Spleen (tissue), 11 donors: ENCODE results near the gene UTP25. TPM values are rescaled to one million over a fixed set of nuclear protein-coding genes. Genes with fewer than 3 reads are reported as not detected.
"Not testable (repeated sequence)": the region's sequence is repeated elsewhere in the genome, so short reads cannot be mapped to it uniquely, and the experiment has no call there.

Experiments
- DNase-seq: peaks from one replicate; pipeline ENCODE4 v3.0.0-alpha.2; 2020
- H3K27ac ChIP-seq, 8 donors: fragments of 200-600 bp; sonication (generic) in 7 of 8; 1 replicate in 4 of 8; 2 replicates in 4 of 8; pipeline versions ENCODE4 v1.5.0 to v1.8.0; 2016 to 2021; ENCODE audit warnings: inconsistent platforms in 4 of 8, mild to moderate bottlenecking in 4 of 8, moderate library complexity in 1 of 8
- H3K27me3 ChIP-seq, 7 donors: fragments of 200-600 bp; sonication (generic) in 6 of 7; replicated peaks in 1 of 7; 1 replicate in 4 of 7; 2 replicates in 3 of 7; pipeline versions ENCODE4 v1.5.0 to v1.8.0; 2016 to 2021; ENCODE audit warnings: inconsistent platforms in 3 of 7, mild to moderate bottlenecking in 1 of 7
- H3K36me3 ChIP-seq, 6 donors: fragments of 200-600 bp; sonication (generic) in 5 of 6; 1 replicate in 4 of 6; 2 replicates in 2 of 6; pipeline versions ENCODE4 v1.5.0 to v1.8.0; 2016 to 2021; ENCODE audit warnings: inconsistent platforms in 2 of 6
- H3K4me1 ChIP-seq, 6 donors: fragments of 200-600 bp; sonication (generic) in 5 of 6; 1 replicate in 3 of 6; 2 replicates in 3 of 6; pipeline versions ENCODE4 v1.5.0 to v1.8.0; 2016 to 2021; ENCODE audit warnings: inconsistent platforms in 3 of 6
- H3K4me3 ChIP-seq, 8 donors: fragments of 200-600 bp; sonication (generic) in 7 of 8; 1 replicate in 4 of 8; 2 replicates in 4 of 8; pipeline versions ENCODE4 v1.5.0 to v1.8.0; 2016 to 2021; ENCODE audit warnings: inconsistent platforms in 4 of 8, mild to moderate bottlenecking in 4 of 8, moderate library complexity in 2 of 8
- H3K9me3 ChIP-seq, 8 donors: fragments of 200-600 bp; sonication (generic) in 7 of 8; 1 replicate in 4 of 8; 2 replicates in 4 of 8; pipeline versions ENCODE4 v1.5.0 to v1.8.0; 2016 to 2021; ENCODE audit warnings: inconsistent platforms in 4 of 8
- POLR2A ChIP-seq, 3 donors: fragments of 450-650 bp; IDR thresholded peaks; one replicate each; pipeline ENCODE4 v1.5.1; 2017; ENCODE audit warnings: antibody characterized with exemption in 3 of 3, mild to moderate bottlenecking in 1 of 3
- POLR2AphosphoS5 ChIP-seq, 3 donors: sonication (generic); formaldehyde crosslinking; IDR thresholded peaks; one replicate each; pipeline ENCODE4 v1.5.1; 2017; ENCODE audit warnings: antibody characterized with exemption in 3 of 3
- WGBS, 5 donors: extraction: QIAGEN DNeasy Blood & Tissue Kit in 3 of 5; methylation state at CpG; one replicate each; pipeline versions ENCODE4 v1.1.5 to v1.1.7; 2013 to 2018; 5-methylcytosine and 5-hydroxymethylcytosine counted together
- intact Hi-C: fragments of 100-400 bp; cut with DNase I; formaldehyde crosslinking; loops from one replicate; pipeline ENCODE4 v1.15.0; 2023; ENCODE audit warnings: low total_unique reads
- polyA plus RNA-seq, 3 donors: library from polyadenylated mRNA; stranded (reverse); fragments of 200-250 nt; gene quantifications; one replicate each; pipeline ENCODE4 v1.2.1, GENCODE V29; 2013
- total RNA-seq, 7 donors: library from RNA; depleted of rRNA in 3 of 7; stranded (reverse); fragments of >200 nt in 3 of 7; fragmentation: NEBNext Ultra II Directional in 4 of 7; extraction: Animal tissue kit (Norgen Biotek cat#: 25700) in 4 of 7; gene quantifications; one replicate each; pipeline versions ENCODE4 v1.1.0 to v1.2.1, GENCODE V29; 2016 to 2021
- TF ChIP-seq, protein P1 (sequence below), 11 experiments: fragments of 200-600 bp in 7 of 11; fragments of 450-650 bp in 4 of 11; sonication (generic) in 4 of 11; IDR thresholded peaks in 8 of 11; conservative IDR thresholded peaks in 3 of 11; 1 replicate in 7 of 11; 2 replicates in 4 of 11; pipeline versions ENCODE4 v1.4.0 to v1.8.0; 2016 to 2021; ENCODE audit warnings: antibody characterized with exemption in 11 of 11, inconsistent platforms in 4 of 11, mild to moderate bottlenecking in 1 of 11
- donor health status: healthy with polysubstance abuse.
- donor health status: DM: no; HTN: no; CAD: no; lungs with moderate emphysema.
- donor health status: DM: no; HTN: no; CAD: no.
- donor health status: Bipolar disorder and iron deficiency.
- donor health status: healthy.
- donor health status: DM: no; HTN: no; CAD: no.
- donor health status: DM: yes; HTN: yes; CAD: no.

Gene UTP25
- total and polyA plus RNA-seq, 10 donors, result 1.8 to 13.4 (median 9.1) TPM

DNA sequence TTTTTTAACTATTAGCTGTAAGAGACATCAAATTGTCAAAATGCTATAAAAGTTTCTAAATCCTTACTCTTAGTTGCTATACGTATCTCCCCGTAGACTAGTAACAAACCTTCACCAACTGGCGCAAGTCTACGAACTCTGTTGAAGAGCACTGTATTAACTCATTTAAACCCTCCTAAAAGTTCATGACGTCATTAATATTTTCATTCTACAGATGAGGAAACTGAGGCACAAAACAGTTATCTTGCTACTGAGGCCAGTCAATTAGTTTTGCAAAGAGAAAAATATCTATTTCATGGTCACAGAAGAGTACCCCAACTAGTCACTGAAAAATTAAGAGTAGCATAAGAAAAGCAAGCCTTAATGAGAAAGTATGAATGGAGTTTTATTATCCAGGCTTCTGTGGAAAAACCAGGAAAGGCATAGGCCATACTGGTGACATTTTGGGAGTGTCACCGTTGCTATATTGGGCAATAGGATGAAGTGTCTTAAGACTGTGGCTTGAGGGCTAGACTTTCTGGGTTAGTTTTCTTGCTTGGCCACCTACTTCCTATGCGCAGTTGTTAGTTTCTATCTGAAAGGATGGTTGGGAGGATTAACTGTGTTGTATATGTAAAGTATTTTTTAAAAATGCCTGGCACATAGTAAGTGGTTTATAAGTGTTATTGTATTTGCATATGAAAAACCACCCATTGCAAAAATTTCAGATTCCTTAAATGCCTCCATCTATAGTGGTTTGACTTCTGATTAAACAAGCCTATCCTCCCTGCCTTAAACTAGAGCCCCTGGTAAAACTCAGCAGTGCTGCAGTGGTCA lies 57.8 kb downstream of the UTP25 start:
- WGBS, 5 donors, result 81 to 92% (median 87%) methylated on average over 7 of the region's 7 CpGs
- DNase-seq, result no peak
- Histone ChIP-seq H3K4me3 (no peak overlapping the region), H3K27ac (no peak overlapping the region), H3K4me1 (no peaks in the 10 kb centered on the region), H3K27me3 (peaks cover 0 to 59% (median 0%) of the 10 kb centered on the region in 7 donors), H3K9me3 (no peaks in the 10 kb centered on the region), H3K36me3 (no peaks in the 10 kb centered on the region)
- intact Hi-C loops, result no loop called here
- no peak for TF ChIP-seq POLR2A (IDR thresholded peaks at IDR 0.05)
- TF ChIP-seq, protein P1, sequence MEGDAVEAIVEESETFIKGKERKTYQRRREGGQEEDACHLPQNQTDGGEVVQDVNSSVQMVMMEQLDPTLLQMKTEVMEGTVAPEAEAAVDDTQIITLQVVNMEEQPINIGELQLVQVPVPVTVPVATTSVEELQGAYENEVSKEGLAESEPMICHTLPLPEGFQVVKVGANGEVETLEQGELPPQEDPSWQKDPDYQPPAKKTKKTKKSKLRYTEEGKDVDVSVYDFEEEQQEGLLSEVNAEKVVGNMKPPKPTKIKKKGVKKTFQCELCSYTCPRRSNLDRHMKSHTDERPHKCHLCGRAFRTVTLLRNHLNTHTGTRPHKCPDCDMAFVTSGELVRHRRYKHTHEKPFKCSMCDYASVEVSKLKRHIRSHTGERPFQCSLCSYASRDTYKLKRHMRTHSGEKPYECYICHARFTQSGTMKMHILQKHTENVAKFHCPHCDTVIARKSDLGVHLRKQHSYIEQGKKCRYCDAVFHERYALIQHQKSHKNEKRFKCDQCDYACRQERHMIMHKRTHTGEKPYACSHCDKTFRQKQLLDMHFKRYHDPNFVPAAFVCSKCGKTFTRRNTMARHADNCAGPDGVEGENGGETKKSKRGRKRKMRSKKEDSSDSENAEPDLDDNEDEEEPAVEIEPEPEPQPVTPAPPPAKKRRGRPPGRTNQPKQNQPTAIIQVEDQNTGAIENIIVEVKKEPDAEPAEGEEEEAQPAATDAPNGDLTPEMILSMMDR (IDR thresholded peaks at IDR 0.05 in 8 of 11, conservative IDR thresholded peaks at IDR 0.05 in 3 of 11), result no peak
- no peak for TF ChIP-seq POLR2AphosphoS5 (IDR thresholded peaks at IDR 0.05)

DNA sequence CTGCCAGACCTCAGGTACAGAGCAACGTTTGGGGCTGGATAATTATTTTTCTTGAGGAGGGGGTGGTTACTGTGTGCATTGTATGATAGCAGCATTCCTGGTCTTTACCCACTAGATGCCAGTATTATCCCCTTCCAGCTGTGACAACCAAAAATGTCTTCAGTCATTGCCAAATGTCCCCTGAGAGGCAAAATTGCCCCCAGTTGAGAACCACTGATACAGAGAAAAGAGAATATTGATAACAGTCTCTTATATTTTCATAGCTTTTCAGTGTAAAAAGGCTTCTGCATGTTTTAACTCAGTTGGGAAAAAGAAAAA lies 58.4 kb downstream of the UTP25 start:
- DNase-seq, result no peak
- Histone ChIP-seq H3K9me3 (no peaks in the 10 kb centered on the region), H3K36me3 (no peaks in the 10 kb centered on the region), H3K27me3 (peaks cover 0 to 53% (median 0%) of the 10 kb centered on the region in 7 donors), H3K4me1 (no peaks in the 10 kb centered on the region), H3K4me3 (no peak overlapping the region), H3K27ac (no peak overlapping the region)
- intact Hi-C loops, result no loop called here
- TF ChIP-seq, protein P1 (IDR thresholded peaks at IDR 0.05 in 8 of 11, conservative IDR thresholded peaks at IDR 0.05 in 3 of 11), result no peak
- no peak for TF ChIP-seq POLR2AphosphoS5 (IDR thresholded peaks at IDR 0.05)
- no peak for TF ChIP-seq POLR2A (IDR thresholded peaks at IDR 0.05)
- 7 to 39% (median 30%) methylated on average over 1 of the region's 1 CpG for WGBS, 5 donors

DNA sequence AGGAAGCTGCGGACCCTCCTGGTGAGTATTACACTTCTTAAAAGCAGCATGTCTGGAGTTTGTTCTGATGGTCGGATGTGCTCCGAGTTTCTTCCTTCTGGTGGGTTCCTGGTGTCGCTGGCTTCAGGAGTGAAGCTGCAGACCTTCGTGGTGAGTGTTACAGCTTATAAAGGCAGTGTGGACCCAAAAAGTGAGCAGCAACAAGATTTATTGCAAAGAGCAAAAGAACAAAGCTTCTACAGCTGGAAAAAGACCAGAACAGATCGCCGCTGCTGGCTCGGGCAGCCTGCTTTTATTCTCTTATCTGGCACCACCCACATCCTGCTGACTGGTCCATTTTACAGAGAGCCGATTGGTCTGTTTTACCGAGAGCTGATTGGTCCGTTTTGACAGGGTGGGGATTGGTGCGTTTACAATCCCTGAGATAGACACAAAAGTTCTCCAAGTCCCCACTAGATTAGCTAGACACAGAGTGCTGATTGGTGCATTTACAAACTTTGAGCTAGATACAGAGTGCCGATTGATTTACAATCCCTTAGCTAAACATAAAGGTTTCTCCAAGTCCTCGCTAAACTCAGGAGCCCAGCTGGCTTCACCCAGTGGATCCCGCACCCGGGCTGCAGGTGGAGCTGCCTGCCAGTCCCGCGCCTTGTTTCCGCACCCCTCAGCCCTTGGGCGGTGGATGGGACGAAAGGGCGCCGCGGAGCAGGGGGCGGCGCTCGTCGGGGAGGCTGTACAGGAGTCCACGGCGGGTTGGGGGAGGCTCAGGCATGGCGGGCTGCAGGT lies 60.7 kb downstream of the UTP25 start:
- H3K27me3 ChIP-seq, result peaks cover 0 to 30% (median 0%) of the 10 kb centered on the region in 7 donors
- DNase-seq, H3K4me3 ChIP-seq, H3K4me1 ChIP-seq, H3K27ac ChIP-seq, H3K36me3 ChIP-seq, intact Hi-C loops, H3K9me3 ChIP-seq: not testable (repeated sequence)
- 88 to 92% (median 90%) methylated on average over 29 to 31 of the region's 31 CpGs for WGBS, 5 donors

DNA sequence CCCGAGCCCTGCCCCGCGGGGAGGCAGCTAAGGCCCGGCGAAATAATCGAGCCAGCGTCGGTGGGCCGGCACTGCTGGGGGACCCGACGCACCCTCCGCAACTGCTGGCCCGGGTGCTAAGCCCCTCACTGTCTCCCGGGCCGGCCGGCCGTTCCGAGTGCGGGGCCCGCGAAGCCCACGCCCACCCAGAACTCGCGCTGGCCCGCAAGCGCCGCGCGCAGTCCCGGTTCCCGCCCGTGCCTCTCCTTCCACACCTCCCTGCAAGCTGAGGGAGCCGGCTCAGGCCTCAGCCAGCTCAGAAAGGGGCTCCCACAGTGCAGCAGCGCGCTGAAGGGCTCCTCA lies 61.3 kb downstream of the UTP25 start:
- intact Hi-C loops, result no loop called here
- Histone ChIP-seq H3K9me3 (no peaks in the 10 kb centered on the region), H3K36me3 (no peaks in the 10 kb centered on the region), H3K4me1 (no peaks in the 10 kb centered on the region), H3K4me3 (no peak overlapping the region), H3K27me3 (peaks cover 0 to 27% (median 0%) of the 10 kb centered on the region in 7 donors), H3K27ac (no peak overlapping the region)
- TF ChIP-seq, protein P1 (IDR thresholded peaks at IDR 0.05 in 8 of 11, conservative IDR thresholded peaks at IDR 0.05 in 3 of 11), result no peak
- TF ChIP-seq POLR2AphosphoS5 (IDR thresholded peaks at IDR 0.05) (no peak), POLR2A (IDR thresholded peaks at IDR 0.05) (no peak)
- 86 to 95% (median 90%) methylated on average over 18 to 35 of the region's 35 CpGs for WGBS, 5 donors
- DNase-seq, result no peak
